ENCODE data around the gene IFT57.

DNA sequence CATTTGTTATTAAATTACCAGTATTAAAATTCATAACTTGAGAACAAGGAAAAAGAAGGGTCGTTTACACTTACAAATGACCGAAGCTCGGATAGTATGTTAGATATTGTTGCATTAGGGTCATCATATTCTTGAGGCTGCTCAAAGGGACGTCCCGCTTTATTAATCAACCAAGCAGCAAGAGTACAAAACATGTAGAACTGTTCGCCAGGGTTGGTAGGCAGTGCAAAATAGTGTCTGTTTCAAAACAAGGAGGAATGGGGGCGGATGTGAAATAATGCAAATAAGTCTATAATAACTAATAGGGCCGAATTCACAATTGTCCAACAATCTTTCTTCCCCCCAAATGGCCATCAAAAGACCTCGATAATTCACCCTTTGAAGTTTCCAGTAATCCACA, 2.9 kb downstream of the IFT57 start:
- TF ChIP-seq, protein P1, sequence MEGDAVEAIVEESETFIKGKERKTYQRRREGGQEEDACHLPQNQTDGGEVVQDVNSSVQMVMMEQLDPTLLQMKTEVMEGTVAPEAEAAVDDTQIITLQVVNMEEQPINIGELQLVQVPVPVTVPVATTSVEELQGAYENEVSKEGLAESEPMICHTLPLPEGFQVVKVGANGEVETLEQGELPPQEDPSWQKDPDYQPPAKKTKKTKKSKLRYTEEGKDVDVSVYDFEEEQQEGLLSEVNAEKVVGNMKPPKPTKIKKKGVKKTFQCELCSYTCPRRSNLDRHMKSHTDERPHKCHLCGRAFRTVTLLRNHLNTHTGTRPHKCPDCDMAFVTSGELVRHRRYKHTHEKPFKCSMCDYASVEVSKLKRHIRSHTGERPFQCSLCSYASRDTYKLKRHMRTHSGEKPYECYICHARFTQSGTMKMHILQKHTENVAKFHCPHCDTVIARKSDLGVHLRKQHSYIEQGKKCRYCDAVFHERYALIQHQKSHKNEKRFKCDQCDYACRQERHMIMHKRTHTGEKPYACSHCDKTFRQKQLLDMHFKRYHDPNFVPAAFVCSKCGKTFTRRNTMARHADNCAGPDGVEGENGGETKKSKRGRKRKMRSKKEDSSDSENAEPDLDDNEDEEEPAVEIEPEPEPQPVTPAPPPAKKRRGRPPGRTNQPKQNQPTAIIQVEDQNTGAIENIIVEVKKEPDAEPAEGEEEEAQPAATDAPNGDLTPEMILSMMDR (IDR thresholded peaks at IDR 0.05; ENCODE audit: low read length) = no peak
- TF ChIP-seq EZH2phosphoT487 (IDR thresholded peaks at IDR 0.05; ENCODE audit: low read length) = no peak
- no peak for TF ChIP-seq EZH2 (optimal IDR thresholded peaks at IDR 0.05; ENCODE audit: low read depth, low read length)
